GM19035 (cell line): ENCODE results near the gene RGS16.

Experiments used
- ATAC-seq: cut with Tn5 transposase; IDR thresholded peaks from one replicate; pipeline ENCODE4 v1.9.1; 2021; ENCODE audit not compliant: unreplicated experiment

Gene RGS16

GRCh38 chr1:182610606-182611194 is 6.5 kb upstream of the RGS16 start:
- ATAC-seq: no peak

GRCh38 chr1:182608845-182609610 is 4.8 kb upstream of the RGS16 start:
- no peak for ATAC-seq

GRCh38 chr1:182608236-182608635 is 4.0 kb upstream of the RGS16 start:
- ATAC-seq: no peak

GRCh38 chr1:182607566-182607965 is 3.4 kb upstream of the RGS16 start:
- ATAC-seq: no peak

GRCh38 chr1:182603646-182604174 is 479 bp downstream of the RGS16 start:
- peak; percentile 16 for ATAC-seq

GRCh38 chr1:182602935-182603645 is 1.1 kb downstream of the RGS16 start:
- ATAC-seq: no peak

GRCh38 chr1:182601913-182602312 is 2.3 kb downstream of the RGS16 start:
- no peak for ATAC-seq

- ATAC-seq: no peak
These were observed 2.8 kb downstream of the RGS16 start for GRCh38 chr1:182601416-182601786.

GRCh38 chr1:182600745-182601415 is 3.3 kb downstream of the RGS16 start:
- ATAC-seq: no peak

- no peak for ATAC-seq
These were observed 4.0 kb downstream of the RGS16 start for GRCh38 chr1:182600036-182600713.

- no peak for ATAC-seq
These were observed 4.8 kb downstream of the RGS16 start for GRCh38 chr1:182599339-182599738.

GRCh38 chr1:182598296-182598695 is 5.9 kb downstream of the RGS16 start:
- no peak for ATAC-seq

- no peak for ATAC-seq
These were observed 7.3 kb downstream of the RGS16 start for GRCh38 chr1:182596934-182597333.

GRCh38 chr1:182595641-182596240 is 8.4 kb downstream of the RGS16 start:
- ATAC-seq: no peak

- no peak for ATAC-seq
These were observed 14.3 kb downstream of the RGS16 start for GRCh38 chr1:182589931-182590330.

GRCh38 chr1:182589520-182589919 is 14.7 kb downstream of the RGS16 start:
- ATAC-seq: no peak

- ATAC-seq: peak; percentile 91
These were observed 15.4 kb downstream of the RGS16 start, which contains the start of gene RNASEL for GRCh38 chr1:182588500-182589396. RNASEL (minus strand) TSS chr1:182589256; CDS start chr1:182586806, 2,450 bp downstream.

GRCh38 chr1:182587666-182588499 is 16.3 kb downstream of the RGS16 start:
- ATAC-seq: peak; percentile 34
